Hematopoietic multipotent progenitor cell (in vitro differentiated cells): Measurements from ENCODE around the gene CCDC187. TPM values are rescaled to one million over a fixed set of nuclear protein-coding genes. Genes with fewer than 3 reads are reported as not detected.
"Not testable (repeated sequence)": the region's sequence is repeated elsewhere in the genome, so short reads cannot be mapped to it uniquely, and the experiment has no call there.

Experiments used
- DNase-seq, 3 donors: peaks; one replicate each; pipeline ENCODE4 v3.0.0-alpha.2; 2011 to 2015; ENCODE audit warnings: low read depth in 2 of 3, low spot score in 2 of 3
- total RNA-seq: library from RNA; depleted of rRNA; stranded (reverse); fragments of >200 nt; gene quantifications from one replicate; pipeline ENCODE4 v1.2.3, GENCODE V29; 2012

The CCDC187 gene
- total RNA-seq, 1 donor = 0.81 TPM

DNA sequence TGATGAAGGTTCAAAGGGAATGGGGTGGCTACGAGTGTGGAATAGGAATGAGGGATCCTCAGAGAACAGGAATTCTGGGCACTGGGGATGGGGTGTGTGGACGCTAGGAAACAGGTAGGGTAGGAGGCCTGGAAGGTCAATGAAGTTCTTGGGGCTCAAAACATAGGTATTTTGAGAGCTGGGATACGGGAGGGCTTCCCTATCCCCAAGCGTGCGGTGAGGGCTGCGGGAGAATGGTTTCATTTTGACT, 59.0 kb downstream of the CCDC187 start:
- DNase-seq = no peak

DNA sequence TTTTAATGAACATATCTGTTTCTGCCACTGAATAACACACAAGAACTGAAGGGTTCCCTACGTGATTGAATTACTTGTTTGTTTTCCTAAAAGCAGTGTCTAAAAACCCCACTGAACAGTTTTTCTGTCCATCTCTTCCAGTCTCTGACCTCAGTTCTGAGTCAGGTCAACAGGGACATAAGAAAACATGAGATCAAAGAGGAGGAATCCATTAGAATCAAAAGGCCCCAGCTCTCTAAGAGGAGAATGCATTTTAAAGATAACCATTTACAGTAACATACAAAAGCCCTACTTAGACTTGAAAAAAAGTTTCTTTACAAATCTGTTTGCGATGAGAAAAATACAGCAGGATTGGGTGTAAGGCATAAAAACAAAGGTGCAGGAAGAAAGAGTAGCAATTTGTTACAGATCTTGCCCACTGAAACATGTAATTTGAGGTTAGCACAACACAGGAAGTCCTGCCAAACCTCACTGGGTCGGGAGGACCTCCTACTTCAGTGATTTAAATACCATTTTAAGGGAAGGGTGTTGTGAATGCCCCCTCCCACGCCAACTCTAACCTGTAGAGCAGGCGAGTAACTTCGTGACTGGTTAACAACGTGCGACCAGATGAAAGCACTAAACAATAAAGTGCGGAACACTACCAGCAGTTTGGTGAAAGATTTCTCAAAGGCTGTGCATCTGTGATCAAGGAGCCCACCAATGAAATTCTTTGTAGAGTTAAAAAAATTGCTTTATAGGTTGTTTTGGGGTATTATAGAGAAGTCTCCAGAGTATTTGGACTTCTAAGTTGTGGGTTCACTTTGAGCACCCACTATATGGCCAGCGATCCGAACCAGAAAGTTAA, 59.5 kb downstream of the CCDC187 start:
- DNase-seq = peak in 1 of 3 donors; percentile 26

DNA sequence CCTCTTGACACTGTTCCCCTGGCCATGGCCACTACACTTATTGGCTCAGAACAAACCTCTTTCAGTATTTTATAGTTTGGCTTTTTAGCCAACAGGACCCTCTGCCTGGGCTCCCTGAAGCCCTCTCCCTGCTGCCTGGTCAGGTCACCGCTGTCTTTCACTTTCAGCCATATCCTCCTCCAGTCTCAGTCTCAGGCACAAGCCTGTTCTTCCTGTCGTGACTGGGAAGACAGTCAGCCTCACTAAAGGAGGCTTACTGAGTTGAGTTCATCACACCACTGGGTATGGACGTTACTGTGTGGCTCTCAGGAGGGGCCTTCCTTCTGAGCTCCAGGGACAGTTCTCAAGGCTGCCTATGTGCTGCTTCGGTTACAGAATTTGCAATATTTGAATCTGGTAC, 60.3 kb downstream of the CCDC187 start:
- DNase-seq = no peak

DNA sequence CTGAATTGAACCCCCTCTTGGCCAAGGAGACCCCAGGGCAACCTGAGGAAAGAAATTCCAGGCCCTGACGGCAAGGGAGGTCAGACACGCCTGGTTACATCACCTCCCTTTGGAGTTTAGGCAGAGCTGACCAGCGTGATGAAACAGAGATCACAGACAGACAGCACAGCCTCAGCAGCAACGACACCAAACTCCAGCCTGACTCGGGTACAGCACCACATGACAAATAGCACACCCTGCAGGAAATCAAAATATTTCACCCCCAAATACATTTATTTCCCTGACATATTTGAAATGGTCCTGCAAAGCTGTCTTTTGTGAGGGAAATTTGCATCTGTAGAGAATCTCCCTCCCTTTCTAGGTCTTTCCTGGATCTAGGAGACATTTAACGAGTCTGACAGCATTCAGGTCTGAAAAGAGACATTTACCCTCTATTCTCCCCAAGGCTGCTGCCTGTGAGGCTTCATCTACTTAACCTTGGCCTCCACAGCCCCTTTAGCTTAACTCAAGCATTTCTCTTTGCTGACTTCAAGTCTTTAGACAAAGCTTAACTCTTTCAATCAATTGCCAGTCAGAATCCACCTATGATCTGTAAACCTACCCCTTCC, 60.9 kb downstream of the CCDC187 start:
- DNase-seq = peak in 1 of 3 donors; percentile 34

DNA sequence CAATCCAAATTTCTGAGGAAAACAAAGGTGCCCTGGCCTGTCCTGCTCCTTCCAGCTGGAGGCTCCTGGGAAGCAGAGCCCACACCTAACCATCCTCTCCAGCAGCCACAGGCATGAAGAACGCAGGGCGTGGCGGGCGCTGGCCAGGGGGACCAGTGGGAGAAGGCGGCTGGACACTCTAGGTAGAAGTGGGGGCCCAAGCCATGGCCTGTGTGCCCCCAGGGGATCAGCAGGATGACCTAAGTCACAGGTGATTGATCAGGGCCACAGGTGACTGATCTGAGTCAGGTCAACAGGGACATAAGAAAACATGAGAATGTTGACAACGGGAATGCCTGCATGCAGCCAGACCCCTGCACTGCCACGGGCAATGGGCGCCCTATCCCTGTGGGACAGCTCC, 61.6 kb downstream of the CCDC187 start:
- no peak for DNase-seq

DNA sequence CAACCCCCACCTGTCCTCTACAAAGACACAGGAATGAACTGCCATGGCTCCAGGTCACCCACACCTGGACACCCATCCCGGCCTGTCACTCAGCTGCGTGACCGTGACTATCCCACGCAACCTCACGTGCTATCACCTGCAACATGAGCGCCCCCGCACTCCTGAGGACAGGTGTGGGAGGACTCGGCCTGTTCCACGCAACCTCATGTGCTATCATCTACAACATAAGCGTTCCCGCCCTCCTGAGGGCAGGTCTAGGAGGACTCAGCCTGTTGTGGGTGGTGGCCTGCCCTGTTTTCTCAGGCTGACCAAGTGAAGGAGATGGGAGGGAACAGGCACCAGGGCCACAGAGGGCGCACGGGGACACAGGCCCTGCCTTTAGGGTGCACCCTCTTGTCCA, 62.4 kb downstream of the CCDC187 start:
- DNase-seq = no peak

DNA sequence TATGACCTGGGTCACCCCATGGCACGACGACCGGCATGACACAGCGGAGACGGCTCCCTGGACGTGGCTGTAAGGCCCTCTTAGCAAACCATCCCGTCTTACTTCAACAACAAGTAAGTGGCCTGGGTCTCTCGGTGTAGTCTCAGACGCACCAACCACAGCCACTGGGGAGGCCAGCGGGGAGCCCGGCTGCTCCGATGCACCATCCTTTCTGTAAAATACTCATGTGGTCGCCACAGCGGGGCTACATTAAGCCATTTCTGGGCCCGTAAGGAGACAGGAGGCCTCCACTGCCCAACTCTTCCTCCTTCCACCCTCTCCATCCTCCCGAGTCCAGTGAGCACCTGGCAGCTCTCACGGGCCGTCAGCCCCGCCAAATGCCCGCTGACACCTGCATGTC, 63.0 kb downstream of the CCDC187 start:
- DNase-seq = no peak

DNA sequence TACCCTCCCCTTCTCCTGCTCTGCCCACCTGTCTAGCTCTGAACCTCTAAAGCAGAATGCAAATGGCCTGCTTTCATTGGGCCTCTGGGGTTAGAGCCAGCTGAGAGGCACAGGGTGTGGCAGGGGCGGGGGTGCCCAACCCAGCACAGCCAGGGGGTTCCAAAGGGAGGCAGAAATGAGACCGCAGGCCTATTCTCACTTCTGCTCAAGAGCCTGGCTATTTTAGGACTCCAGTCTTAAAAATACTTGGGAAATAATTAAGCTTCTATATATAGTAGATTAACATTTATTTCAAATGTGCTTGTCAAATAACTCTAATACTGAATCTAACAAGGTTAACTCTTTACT, 63.9 kb downstream of the CCDC187 start:
- DNase-seq = no peak

DNA sequence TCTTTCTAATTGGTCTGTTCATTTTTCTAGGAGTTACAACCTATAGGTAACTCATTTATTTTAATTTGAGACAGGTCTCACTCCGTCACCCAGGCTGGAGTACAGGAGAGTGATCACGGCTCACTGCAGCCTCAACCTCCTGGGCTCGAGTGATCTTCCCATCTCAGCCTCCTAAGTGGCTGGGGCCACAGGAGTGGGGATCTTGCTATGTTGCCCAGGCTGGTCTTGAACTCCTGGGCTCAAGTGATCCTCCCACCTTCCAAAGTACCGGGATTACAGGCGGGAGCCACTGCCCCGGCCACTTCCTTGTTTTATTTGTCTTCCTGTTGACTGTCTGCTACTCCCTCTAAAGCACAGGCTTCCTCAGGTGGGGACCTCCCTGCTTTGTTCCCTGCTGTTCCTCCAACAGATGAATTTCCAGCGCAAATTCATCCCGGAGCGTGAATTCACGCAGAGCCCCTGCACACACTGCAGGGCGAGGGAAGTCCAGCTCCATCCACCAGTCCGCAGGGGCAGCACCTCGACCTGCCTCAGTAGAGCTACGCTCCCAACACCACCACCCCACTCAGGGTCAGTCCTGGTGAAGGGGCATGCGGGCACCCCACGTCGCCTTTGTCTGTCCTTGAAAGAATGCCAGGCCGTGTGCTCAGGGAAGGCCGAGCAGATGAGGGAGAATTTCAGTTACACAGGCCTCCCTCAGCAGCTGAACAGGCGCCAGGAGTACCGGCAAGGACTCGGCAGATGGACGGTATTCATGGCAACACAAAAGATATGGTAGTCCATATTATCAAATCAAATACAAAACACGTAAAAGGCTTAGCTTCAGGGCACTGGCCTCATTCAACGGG, 64.5 kb downstream of the CCDC187 start:
- DNase-seq = no peak

DNA sequence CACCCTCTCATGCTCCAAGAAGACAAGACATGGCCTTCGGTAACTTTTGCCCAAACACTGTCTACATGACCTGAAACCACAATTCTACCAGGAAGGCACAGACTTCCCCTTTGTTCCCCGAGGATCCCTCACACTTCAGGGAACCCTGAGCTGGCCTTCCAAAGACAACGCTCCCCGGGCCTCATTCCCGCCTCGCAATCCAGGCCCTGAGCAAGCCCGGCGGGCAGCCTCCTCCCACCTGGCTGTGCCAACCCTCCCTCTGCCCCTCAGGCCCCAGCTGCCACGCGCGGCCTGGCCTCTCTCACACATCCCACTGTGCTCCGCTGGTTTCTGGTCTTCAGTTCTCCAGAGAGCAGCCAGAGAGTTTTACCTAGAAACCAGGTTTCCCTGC, 65.6 kb downstream of the CCDC187 start:
- DNase-seq = no peak

DNA sequence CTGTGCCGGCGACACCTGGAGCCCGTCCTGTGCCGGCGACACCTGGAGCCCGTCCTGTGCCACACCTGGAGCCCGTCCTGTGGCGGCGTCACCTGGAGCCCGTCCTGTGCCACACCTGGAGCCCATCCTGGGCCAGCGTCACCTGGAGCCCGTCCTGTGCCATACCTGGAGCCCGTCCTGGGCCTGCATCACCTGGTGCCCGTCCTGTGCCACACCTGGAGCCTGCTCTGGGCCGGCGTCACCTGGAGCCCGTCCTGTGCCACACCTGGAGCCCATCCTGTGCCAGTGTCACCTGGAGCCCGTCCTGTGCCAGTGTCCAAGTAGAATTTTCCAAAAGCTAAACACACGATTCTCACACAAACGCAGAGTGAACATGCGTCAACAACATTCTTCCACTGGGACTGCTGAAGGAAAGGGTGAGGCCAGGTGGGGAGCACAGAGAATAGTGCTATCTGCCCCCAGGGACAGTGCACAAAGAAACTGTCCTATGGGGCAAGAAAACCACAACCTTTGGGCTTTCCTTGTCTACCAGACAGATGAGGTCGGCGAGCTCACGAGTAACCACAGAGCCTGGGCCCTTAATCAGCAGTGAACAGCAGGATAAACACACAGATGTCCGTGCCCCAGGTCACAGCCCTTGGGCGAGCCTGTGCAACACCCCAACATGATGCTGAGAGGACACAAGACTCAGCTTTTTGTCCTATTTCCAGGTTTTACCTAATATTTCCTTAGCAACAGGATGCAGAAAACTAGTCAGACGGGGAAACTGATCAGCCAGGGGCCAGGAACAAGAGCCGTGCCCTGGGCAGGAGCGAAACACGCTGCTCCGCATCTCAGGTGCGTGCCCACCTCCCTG, 66.2 kb downstream of the CCDC187 start:
- peak in 2 of 3 donors; percentile 80 to 92 for DNase-seq

DNA sequence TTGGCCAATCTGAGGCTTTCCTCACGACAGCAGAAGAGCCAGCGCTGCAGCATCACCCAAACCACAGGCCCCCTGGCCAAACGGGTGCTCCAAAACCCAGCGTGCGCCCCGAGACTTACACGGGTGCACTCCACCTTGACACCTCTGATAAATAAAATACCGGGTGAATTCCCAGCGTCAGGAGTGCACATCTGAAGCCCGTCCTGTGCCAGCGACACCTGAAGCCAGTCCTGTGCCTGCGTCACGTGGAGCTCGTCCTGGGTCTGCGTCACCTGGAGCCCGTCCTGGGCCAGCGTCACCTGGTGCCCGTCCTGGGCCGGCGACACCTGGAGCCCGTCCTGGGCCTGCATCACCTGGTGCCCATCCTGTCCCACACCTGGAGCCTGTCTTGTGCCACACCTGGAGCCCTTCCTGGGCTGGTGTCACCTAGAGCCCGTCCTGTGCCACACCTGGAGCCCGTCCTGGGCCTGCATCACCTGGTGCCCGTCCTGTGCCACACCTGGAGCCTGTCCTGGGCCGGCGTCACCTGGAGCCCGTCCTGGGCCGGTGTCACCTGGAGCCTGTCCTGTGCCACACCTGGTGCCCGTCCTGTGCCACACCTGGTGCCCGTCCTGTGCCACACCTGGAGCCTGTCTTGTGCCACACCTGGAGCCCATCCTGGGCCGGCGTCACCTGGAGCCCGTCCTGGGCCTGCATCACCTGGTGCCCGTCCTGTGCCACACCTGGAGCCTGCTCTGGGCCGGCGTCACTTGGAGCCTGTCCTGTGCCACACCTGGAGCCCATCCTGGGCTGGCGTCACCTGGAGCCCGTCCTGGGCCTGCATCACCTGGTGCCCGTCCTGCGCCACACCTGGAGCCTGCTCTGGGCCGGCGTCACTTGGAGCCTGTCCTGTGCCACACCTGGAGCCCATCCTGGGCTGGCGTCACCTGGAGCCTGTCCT, 67.2 kb downstream of the CCDC187 start:
- not testable (repeated sequence) for DNase-seq

DNA sequence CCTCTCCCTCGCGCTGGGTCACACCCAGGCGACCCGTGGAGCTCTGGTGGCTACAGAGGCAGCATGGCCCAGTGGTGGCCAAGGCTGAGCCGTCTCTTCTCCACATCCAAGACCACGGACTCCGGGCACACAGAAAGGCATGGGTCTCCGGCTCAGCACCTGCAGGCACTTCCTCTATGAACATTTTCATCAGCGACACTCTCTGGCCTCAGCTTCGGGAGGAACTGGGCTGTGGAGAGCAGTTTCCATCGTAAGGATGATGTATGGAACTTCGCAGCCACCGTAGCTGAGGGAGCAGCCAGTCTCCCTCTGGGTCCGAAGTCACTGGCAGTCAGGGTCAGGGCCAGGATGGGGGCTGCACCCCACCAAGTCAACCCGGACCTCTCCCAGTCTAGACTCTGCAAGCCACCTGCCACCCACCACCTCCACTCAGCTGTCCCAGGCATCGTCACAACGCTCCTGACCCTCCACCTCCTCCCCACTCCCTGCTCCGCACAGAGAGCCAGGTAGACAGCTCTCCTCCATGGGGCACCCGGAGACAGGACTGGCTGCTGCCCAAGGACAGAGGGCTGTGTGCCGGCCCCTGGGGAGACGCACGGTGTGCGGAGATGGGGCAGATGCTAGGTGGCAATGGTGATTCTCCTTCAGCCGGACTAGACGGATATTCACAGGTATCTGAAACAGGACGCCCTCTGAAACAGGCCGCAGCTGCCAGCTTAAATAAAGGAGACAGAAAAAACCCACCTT, 68.0 kb downstream of the CCDC187 start:
- no peak for DNase-seq

DNA sequence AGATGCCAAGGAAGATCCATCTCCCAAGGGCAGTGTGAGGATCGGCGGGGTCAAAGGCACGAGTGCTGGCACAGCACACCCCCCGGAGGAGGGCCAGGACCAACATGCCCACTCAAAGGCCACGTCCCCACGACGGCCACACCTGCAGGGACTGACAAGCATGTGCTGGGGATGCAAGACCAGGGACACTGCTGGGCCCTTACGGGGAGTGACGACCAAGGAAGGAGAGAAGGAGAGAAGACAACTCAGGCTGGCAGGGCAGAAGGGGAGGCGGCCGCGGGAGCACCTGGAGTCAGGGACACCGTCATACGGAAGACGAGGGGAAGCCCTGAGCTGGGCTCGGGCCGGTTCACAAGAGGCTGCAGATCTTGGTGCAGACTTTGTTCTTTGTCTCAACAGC, 68.7 kb downstream of the CCDC187 start:
- no peak for DNase-seq

DNA sequence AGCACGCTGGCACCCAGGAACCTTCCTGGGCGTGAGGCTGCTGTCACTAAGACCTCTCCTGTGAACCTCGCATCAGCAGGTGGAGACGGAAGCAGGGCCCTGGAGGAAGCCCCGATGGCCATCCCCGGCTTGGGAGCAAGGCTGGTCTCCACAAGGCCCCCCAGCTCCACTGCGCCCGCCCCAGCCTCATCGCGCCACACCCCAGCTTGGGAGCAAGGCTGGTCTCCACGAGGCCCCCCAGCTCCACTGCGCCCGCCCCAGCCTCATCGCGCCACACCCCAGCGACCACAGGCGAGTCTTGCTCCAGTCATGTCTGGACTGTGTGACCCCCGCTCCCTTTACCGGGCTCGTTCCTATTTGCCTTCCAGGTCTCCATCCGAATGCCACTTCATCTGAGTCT, 69.3 kb downstream of the CCDC187 start:
- DNase-seq = no peak

DNA sequence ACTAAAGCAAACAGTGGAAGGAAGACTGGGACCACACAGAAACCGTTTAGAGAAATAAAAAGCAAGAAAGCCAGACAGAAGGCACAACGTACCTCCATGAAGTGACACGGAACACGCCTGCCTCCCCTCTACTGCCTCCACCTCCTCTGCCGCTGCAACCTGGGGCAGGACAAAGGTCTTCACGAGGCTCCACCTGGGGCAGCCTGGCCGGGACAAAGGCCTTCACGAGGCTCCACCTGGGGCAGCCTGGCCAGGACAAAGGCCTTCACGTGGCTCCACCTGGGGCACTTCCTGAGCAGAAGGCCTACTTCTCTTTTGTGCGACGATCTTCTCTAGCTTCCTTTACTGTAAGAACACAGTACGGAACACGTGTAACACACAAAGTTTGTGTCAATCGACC, 70.0 kb downstream of the CCDC187 start:
- DNase-seq = no peak

DNA sequence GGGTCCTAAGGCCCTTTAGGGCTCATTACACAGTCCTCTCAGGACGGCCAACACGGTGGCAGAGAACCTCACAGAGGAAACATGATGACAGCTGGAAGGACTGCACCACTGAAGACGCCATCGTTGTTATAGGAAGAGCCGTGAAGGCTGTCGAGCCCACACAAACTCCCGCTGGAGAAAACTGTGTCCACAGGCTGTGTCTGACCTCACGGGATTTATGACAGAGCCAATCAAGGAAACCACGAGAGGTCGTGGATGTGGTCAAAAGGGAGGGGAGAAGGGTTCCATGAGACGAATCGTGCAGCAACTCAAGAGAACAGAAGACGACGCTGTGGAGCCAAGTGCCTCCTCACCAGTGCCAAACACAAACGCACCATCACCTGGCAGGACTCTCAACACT, 70.5 kb downstream of the CCDC187 start:
- DNase-seq = peak in 2 of 3 donors; percentile 29 to 30

DNA sequence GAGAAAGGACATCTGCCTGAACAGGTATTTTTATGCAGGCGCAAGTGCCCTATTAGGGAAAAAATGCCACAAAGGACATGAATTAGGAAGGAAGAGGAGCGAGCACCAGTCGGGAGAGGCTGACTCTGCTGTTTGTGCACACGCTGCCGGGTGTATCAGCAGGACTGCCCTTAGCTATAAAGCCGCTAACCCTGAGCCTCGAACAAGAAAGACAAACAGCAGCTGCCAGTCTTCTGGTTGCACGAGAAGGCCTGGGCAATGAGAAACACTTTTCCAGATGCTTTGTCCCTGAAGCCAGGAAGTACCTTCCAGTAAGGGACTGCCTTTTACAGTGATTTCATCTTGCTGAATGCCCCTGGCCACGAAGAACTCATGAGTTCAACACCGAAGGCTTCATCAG, 70.9 kb downstream of the CCDC187 start:
- DNase-seq = peak in 1 of 3 donors; percentile 6
